NCI-H1048 (cell line): ENCODE data around the gene NKX1-1.

ENCODE experiments used
- DNase-seq: peaks from one replicate; lab custom pipeline; 2025; lab: John Stamatoyannopoulos, UW

Gene NKX1-1

GRCh38 chr4:1359976-1360375 lies 46.3 kb downstream of the NKX1-1 start:
- DNase-seq = no peak

GRCh38 chr4:1359144-1359501 lies 47.1 kb downstream of the NKX1-1 start:
- DNase-seq = no peak

GRCh38 chr4:1358421-1359143 lies 47.7 kb downstream of the NKX1-1 start:
- DNase-seq = no peak

- no peak for DNase-seq
Measured at GRCh38 chr4:1357356-1358248, 48.6 kb downstream of the NKX1-1 start.

GRCh38 chr4:1356181-1356998 lies 49.9 kb downstream of the NKX1-1 start:
- DNase-seq = no peak

- DNase-seq = no peak
Measured at GRCh38 chr4:1355378-1355777, 50.9 kb downstream of the NKX1-1 start.

GRCh38 chr4:1354983-1355275 lies 51.3 kb downstream of the NKX1-1 start:
- no peak for DNase-seq

GRCh38 chr4:1354136-1354982 lies 51.9 kb downstream of the NKX1-1 start:
- no peak for DNase-seq

- DNase-seq = no peak
Measured at GRCh38 chr4:1353186-1354055, 52.8 kb downstream of the NKX1-1 start.
